Keratinocyte (primary cell): ENCODE measurements around the gene DLG2. TPM values are rescaled to one million over a fixed set of nuclear protein-coding genes. Genes with fewer than 3 reads are reported as not detected.

Experiments used
- DNase-seq: peaks from one replicate; pipeline ENCODE4 v3.0.0-alpha.2; 2011; ENCODE audit warnings: low read depth, missing footprints, low spot score
- FAIRE-seq: peaks from 2 replicates; lab custom pipeline; 2011; peaks lifted over from hg19 to GRCh38; lab: Jason Lieb, UNC
- H2AFZ ChIP-seq: 2 replicates; pipeline ENCODE4 v1.6.0; 2012; ENCODE audit warnings: low read length, control low read depth, inconsistent platforms; ENCODE audit not compliant: control insufficient read depth
- H3K27ac ChIP-seq: 2 replicates; pipeline ENCODE4 v1.5.1; 2011; ENCODE audit warnings: low read length; ENCODE audit not compliant: control insufficient read depth, insufficient read depth
- H3K27me3 ChIP-seq: 3 replicates; pipeline ENCODE4 v1.6.0; 2011; ENCODE audit warnings: low read length; ENCODE audit not compliant: control insufficient read depth, insufficient read depth; ENCODE audit errors: extremely low read depth
- H3K36me3 ChIP-seq, 2 experiments: 2 replicates in 1 of 2; 3 replicates in 1 of 2; pipeline ENCODE4 v1.5.1; 2011; ENCODE audit warnings: low read length in 2 of 2, mild to moderate bottlenecking in 1 of 2; ENCODE audit not compliant: control insufficient read depth in 2 of 2, insufficient read depth in 2 of 2; ENCODE audit errors: extremely low read depth in 1 of 2
- H3K4me1 ChIP-seq: 3 replicates; pipeline ENCODE4 v1.5.1; 2011; ENCODE audit warnings: low read length; ENCODE audit not compliant: control insufficient read depth, insufficient read depth; ENCODE audit errors: extremely low read depth
- H3K4me2 ChIP-seq: 3 replicates; pipeline ENCODE4 v1.6.0; 2011; ENCODE audit warnings: low read depth, low read length; ENCODE audit not compliant: control insufficient read depth, insufficient read depth; ENCODE audit errors: extremely low read depth
- H3K4me3 ChIP-seq, 3 experiments: fragments of 200-600 bp in 1 of 3; sonication (generic) in 1 of 3; 2 replicates in 2 of 3; 3 replicates in 1 of 3; pipeline ENCODE4 v1.5.1; 2011 to 2016; ENCODE audit warnings: low read length in 3 of 3, mild to moderate bottlenecking in 3 of 3, control low read depth in 2 of 3, inconsistent platforms in 1 of 3, low read depth in 1 of 3, mixed read lengths in 1 of 3, mixed run types in 1 of 3, moderate library complexity in 1 of 3; ENCODE audit not compliant: control insufficient read depth in 2 of 3, insufficient read depth in 2 of 3; ENCODE audit errors: extremely low read depth in 1 of 3
- H3K79me2 ChIP-seq: 2 replicates; pipeline ENCODE4 v1.6.0; 2012; ENCODE audit warnings: low read length; ENCODE audit not compliant: control insufficient read depth, insufficient read depth
- H3K9ac ChIP-seq: 3 replicates; pipeline ENCODE4 v1.6.0; 2011; ENCODE audit warnings: low read length; ENCODE audit not compliant: control insufficient read depth, insufficient read depth; ENCODE audit errors: extremely low read depth
- H3K9me1 ChIP-seq: 3 replicates; pipeline ENCODE4 v1.6.0; 2011; ENCODE audit warnings: low read length; ENCODE audit not compliant: control insufficient read depth, insufficient read depth; ENCODE audit errors: extremely low read depth
- H3K9me3 ChIP-seq: 2 replicates; pipeline ENCODE4 v1.5.1; 2012; ENCODE audit warnings: low read depth, low read length; ENCODE audit not compliant: control insufficient read depth
- H4K20me1 ChIP-seq: 3 replicates; pipeline ENCODE4 v1.6.0; 2011; ENCODE audit warnings: low read length; ENCODE audit not compliant: control insufficient read depth, insufficient read depth; ENCODE audit errors: extremely low read depth
- EZH2 ChIP-seq: IDR thresholded peaks from one replicate; pipeline ENCODE4 v1.6.1; 2012; ENCODE audit warnings: inconsistent platforms, mild to moderate bottlenecking, low read length, moderate library complexity
- dilution Hi-C: fragments of 300-500 bp; cut with MboI; formaldehyde crosslinking; loops from one replicate; pipeline ENCODE4 v1.7.0; 2020; ENCODE audit warnings: low sequenced_read_pairs; ENCODE audit not compliant: extremely low pct_ligation_motif_present
- polyA plus RNA-seq, 5 experiments: library from polyadenylated mRNA; depleted of rRNA in 3 of 5; stranded (reverse) in 3 of 5; stranded (forward) in 1 of 5; unstranded in 1 of 5; fragments of >200 nt; gene quantifications; 1 replicate in 1 of 5; 2 replicates in 3 of 5; 3 replicates in 1 of 5; pipeline versions ENCODE4 v1.2.1 to v1.2.3, GENCODE V29; 2011 to 2012; ENCODE audit warnings: missing spikeins in 2 of 5, low read depth in 1 of 5, low replicate concordance in 1 of 5
- TF ChIP-seq, protein P1 (sequence below), 3 experiments: IDR thresholded peaks in 1 of 3; conservative IDR thresholded peaks in 1 of 3; optimal IDR thresholded peaks in 1 of 3; 2 replicates in 2 of 3; 3 replicates in 1 of 3; pipeline versions ENCODE3 to v1.5.1; 2011; ENCODE audit warnings: low read length in 3 of 3, mild to moderate bottlenecking in 3 of 3, moderate library complexity in 2 of 3, control low read depth in 1 of 3, inconsistent platforms in 1 of 3; ENCODE audit not compliant: insufficient read depth in 2 of 3; ENCODE audit errors: extremely low read depth in 1 of 3

The DLG2 gene
- polyA plus RNA-seq, 1 donor (not counting 4 experiments of a cell fraction or from before 2014, with no cell fraction given): 0.55 TPM

DNA sequence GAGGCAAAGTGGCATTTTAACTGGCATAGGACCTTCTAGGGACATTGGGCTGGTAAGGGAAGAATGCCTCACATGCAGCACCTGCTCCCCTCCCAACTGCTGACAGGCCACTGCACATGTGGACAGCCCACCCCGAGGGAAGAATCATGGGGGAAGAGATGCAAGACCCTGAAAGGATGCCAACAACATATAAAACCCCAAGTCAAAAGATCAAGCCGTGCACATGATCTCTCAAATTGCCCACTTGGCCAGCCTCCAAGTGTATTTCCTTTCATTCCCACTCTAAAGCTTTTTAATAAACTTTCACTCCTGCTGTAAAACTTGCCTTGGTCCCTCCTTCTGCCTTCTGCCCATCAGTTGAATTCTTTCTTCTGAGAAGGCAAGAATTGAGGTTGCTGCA is 1393.1 kb downstream of the DLG2 start:
- Histone ChIP-seq H3K9me3 (no peaks in the 10 kb centered on the region), H3K27ac (no peak overlapping the region), H3K4me2 (no peak overlapping the region), H4K20me1 (no peaks in the 10 kb centered on the region), H3K9me1 (no peaks in the 10 kb centered on the region), H3K9ac (no peak overlapping the region), H3K79me2 (no peaks in the 10 kb centered on the region), H3K4me1 (no peaks in the 10 kb centered on the region), H3K4me3 (no peak overlapping the region), H3K27me3 (no peaks in the 10 kb centered on the region), H3K36me3 (no peaks in the 10 kb centered on the region), H2AFZ (no peak overlapping the region)
- FAIRE-seq (no peak), DNase-seq (no peak)
- dilution Hi-C loops: no loop called here
- no peak for TF ChIP-seq EZH2
- TF ChIP-seq, protein P1, sequence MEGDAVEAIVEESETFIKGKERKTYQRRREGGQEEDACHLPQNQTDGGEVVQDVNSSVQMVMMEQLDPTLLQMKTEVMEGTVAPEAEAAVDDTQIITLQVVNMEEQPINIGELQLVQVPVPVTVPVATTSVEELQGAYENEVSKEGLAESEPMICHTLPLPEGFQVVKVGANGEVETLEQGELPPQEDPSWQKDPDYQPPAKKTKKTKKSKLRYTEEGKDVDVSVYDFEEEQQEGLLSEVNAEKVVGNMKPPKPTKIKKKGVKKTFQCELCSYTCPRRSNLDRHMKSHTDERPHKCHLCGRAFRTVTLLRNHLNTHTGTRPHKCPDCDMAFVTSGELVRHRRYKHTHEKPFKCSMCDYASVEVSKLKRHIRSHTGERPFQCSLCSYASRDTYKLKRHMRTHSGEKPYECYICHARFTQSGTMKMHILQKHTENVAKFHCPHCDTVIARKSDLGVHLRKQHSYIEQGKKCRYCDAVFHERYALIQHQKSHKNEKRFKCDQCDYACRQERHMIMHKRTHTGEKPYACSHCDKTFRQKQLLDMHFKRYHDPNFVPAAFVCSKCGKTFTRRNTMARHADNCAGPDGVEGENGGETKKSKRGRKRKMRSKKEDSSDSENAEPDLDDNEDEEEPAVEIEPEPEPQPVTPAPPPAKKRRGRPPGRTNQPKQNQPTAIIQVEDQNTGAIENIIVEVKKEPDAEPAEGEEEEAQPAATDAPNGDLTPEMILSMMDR (optimal IDR thresholded peaks at IDR 0.05 in 1 of 3, IDR thresholded peaks at IDR 0.05 in 1 of 3, conservative IDR thresholded peaks at IDR 0.05 in 1 of 3; ENCODE audit: extremely low read depth in 1 of 3, insufficient read depth in 2 of 3, low read length in 3 of 3): no peak

DNA sequence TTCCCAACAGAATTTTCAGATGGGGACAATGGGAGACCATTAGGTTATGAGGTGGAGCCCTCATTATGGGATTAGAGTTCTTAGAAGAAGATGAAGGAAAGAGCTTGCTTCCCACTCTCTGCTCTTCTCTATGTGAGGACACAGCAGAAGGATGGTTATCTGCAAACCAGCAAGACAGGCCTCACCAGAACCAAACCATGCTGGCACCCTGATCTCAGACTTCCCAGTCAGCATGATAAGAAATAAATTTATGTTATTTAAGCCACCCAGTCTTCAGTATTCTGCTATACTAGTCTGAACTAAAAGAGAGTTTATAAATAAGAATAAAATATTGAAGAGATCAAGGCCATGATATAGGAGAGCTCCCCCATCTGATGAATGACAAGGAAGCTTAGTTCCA is 1394.6 kb downstream of the DLG2 start:
- Histone ChIP-seq H3K27ac (no peak overlapping the region), H3K4me1 (no peaks in the 10 kb centered on the region), H3K4me3 (no peak overlapping the region), H3K9ac (no peak overlapping the region), H4K20me1 (no peaks in the 10 kb centered on the region), H3K9me1 (no peaks in the 10 kb centered on the region), H3K4me2 (no peak overlapping the region), H3K36me3 (no peaks in the 10 kb centered on the region), H3K79me2 (no peaks in the 10 kb centered on the region), H2AFZ (no peak overlapping the region), H3K27me3 (no peaks in the 10 kb centered on the region), H3K9me3 (no peaks in the 10 kb centered on the region)
- DNase-seq (no peak), FAIRE-seq (no peak)
- dilution Hi-C loops: no loop called here
- TF ChIP-seq, protein P1 (optimal IDR thresholded peaks at IDR 0.05 in 1 of 3, IDR thresholded peaks at IDR 0.05 in 1 of 3, conservative IDR thresholded peaks at IDR 0.05 in 1 of 3; ENCODE audit: extremely low read depth in 1 of 3, insufficient read depth in 2 of 3, low read length in 3 of 3): no peak
- no peak for TF ChIP-seq EZH2
